Right ventricle myocardium superior (tissue), 1 donor: ENCODE data around the gene TRIM2. TPM values are rescaled to one million over a fixed set of nuclear protein-coding genes. Genes with fewer than 3 reads are reported as not detected.
"Not testable (repeated sequence)": the region's sequence is repeated elsewhere in the genome, so short reads cannot be mapped to it uniquely, and the experiment has no call there.

Experiments
- ATAC-seq: fragments of 200-7000 bp; cut with Tn5 transposase; one replicate; pipeline ENCODE4 v1.9.1; 2020; ENCODE audit warnings: mild to moderate bottlenecking; ENCODE audit not compliant: poor library complexity
- DNase-seq: peaks from one replicate; pipeline ENCODE4 v3.0.0-alpha.2; 2020
- intact Hi-C: fragments of 100-400 bp; cut with DNase I; formaldehyde crosslinking; loops from one replicate; pipeline ENCODE4 v1.11.2; 2022
- total RNA-seq: library from RNA; stranded (reverse); fragmentation: NEBNext Ultra II Directional; extraction: Animal tissue kit (Norgen Biotek cat#: 25700); gene quantifications from one replicate; pipeline ENCODE4 v1.2.1, GENCODE V29; 2021
- donor health status: DM: no; HTN: yes; CAD: no; lungs with severe emphysema.

Gene TRIM2
- total RNA-seq, 1 donor from 2014 or later, result 15.3 TPM

- no peak for ATAC-seq
- intact Hi-C loops, result no loop called here
- no peak for DNase-seq
Measured at GRCh38 chr4:153185331-153185852, 18.9 kb upstream of the TRIM2 start.

- DNase-seq (no peak), ATAC-seq (no peak)
- intact Hi-C loops, result no loop called here
Measured at GRCh38 chr4:153186046-153186728, 18.1 kb upstream of the TRIM2 start.

- no peak for DNase-seq
- no peak for ATAC-seq
- intact Hi-C loops, result no loop called here
Measured at GRCh38 chr4:153189016-153189801, 15.0 kb upstream of the TRIM2 start.

- ATAC-seq (no peak), DNase-seq (no peak)
- intact Hi-C loops, result no loop called here
Measured at GRCh38 chr4:153191795-153192363, 12.4 kb upstream of the TRIM2 start.

GRCh38 chr4:153197301-153197700 is 6.9 kb upstream of the TRIM2 start:
- ATAC-seq (no peak), DNase-seq (no peak)
- intact Hi-C loops, result no loop called here

- ATAC-seq (no peak), DNase-seq (no peak)
- intact Hi-C loops, result no loop called here
Measured at GRCh38 chr4:153198719-153199118, 5.5 kb upstream of the TRIM2 start.

GRCh38 chr4:153203746-153204145 is 497 bp upstream of the TRIM2 start:
- DNase-seq, ATAC-seq, intact Hi-C loops: not testable (repeated sequence)

- intact Hi-C loops, result no loop called here
- ATAC-seq (peak; percentile 27), DNase-seq (no peak)
Measured at GRCh38 chr4:153204728-153205648, 745 bp downstream of the TRIM2 start.

GRCh38 chr4:153205757-153206156 is 1.5 kb downstream of the TRIM2 start:
- DNase-seq (no peak), ATAC-seq (no peak)
- intact Hi-C loops, result loop anchor here (2.0 kb wide), 1 partner anchor 113 kb away; no protein-coding TSS in a partner anchor

- intact Hi-C loops, result loop anchor here (2.0 kb wide), 1 partner anchor 112 kb away; no protein-coding TSS in a partner anchor
- ATAC-seq (no peak), DNase-seq (no peak)
Measured at GRCh38 chr4:153206534-153206933, 2.3 kb downstream of the TRIM2 start.

GRCh38 chr4:153207027-153207426 is 2.8 kb downstream of the TRIM2 start:
- ATAC-seq, result no peak
- intact Hi-C loops, result loop anchor here (2.0 kb wide), 1 partner anchor 112 kb away; no protein-coding TSS in a partner anchor

GRCh38 chr4:153207567-153207966 is 3.3 kb downstream of the TRIM2 start:
- ATAC-seq (peak; percentile 64), DNase-seq (peak; percentile 63)
- intact Hi-C loops, result loop anchor here (2.0 kb wide), 1 partner anchor 111 kb away; no protein-coding TSS in a partner anchor

More at GRCh38 chr4:153207027-153207426, 2.8 kb downstream of the TRIM2 start:
- no peak for DNase-seq

- no peak for ATAC-seq
- intact Hi-C loops, result no loop called here
Measured at GRCh38 chr4:153209410-153209809, 5.2 kb downstream of the TRIM2 start.

GRCh38 chr4:153210727-153211126 is 6.5 kb downstream of the TRIM2 start:
- no peak for ATAC-seq
- no peak for DNase-seq
- intact Hi-C loops, result loop anchor here (10.0 kb wide), 1 partner anchor 384 kb away; no protein-coding TSS in a partner anchor

More at GRCh38 chr4:153209410-153209809, 5.2 kb downstream of the TRIM2 start:
- DNase-seq, result no peak

GRCh38 chr4:153211986-153212728 is 7.9 kb downstream of the TRIM2 start:
- DNase-seq (no peak), ATAC-seq (no peak)
- intact Hi-C loops, result loop anchor here (10.0 kb wide), 1 partner anchor 383 kb away; no protein-coding TSS in a partner anchor

- DNase-seq (no peak), ATAC-seq (peak; percentile 90)
- intact Hi-C loops, result loop anchor here (10.0 kb wide), 1 partner anchor 382 kb away; no protein-coding TSS in a partner anchor
Measured at GRCh38 chr4:153212736-153213135, 8.5 kb downstream of the TRIM2 start.

GRCh38 chr4:153215921-153216320 is 11.7 kb downstream of the TRIM2 start:
- DNase-seq (no peak), ATAC-seq (no peak)
- intact Hi-C loops, result loop anchor here (10.0 kb wide), 1 partner anchor 379 kb away; no protein-coding TSS in a partner anchor
